ENCODE data around the gene SLC24A3. TPM values are rescaled to one million over a fixed set of nuclear protein-coding genes. Genes with fewer than 3 reads are reported as not detected.

SLC24A3 gene
- total RNA-seq, 2 experiments from 2014 or later: not detected

- peaks cover 4% of the 10 kb centered on the region for H3K27me3 Mint-ChIP-seq (ENCODE audit: low read depth)
- no peaks in the 10 kb centered on the region for H3K9me3 Mint-ChIP-seq
- CTCF ChIA-PET: no interaction called here
- no peaks in the 10 kb centered on the region for H3K36me3 Mint-ChIP-seq (ENCODE audit: low read depth)
- intact Hi-C loops (cut with micrococcal nuclease): no loop called here
- no peak overlapping the region for H3K27ac Mint-ChIP-seq
- H3K4me3 Mint-ChIP-seq: no peak overlapping the region
- DNase-seq: no peak
- no peaks in the 10 kb centered on the region for H3K4me1 Mint-ChIP-seq (ENCODE audit: low read depth)
Measured at GRCh38 chr20:19435821-19436220, 223.4 kb downstream of the SLC24A3 start.

DNA sequence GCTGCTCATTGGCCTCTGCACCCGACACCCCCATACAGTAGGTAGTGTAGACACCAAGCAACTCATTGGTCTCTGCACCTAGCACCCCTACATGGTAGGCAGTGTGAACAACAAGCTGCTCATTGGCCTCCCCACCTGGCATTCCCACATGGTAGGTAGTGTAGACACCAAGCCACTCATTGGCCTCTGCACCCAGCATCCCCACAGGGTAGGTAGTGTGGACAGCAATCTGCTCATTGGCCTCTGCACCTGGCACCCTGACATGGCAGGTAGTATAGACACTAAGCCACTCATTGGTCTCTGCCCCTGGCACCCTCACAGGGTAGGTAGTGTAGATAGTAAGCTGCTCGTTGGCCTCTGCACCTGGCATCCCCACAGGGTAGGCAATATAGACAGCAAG is 226.0 kb downstream of the SLC24A3 start:
- CTCF ChIA-PET: no interaction called here
- Mint-ChIP-seq H3K27ac (no peak overlapping the region), H3K27me3 (ENCODE audit: low read depth) (peaks cover 4% of the 10 kb centered on the region), H3K36me3 (ENCODE audit: low read depth) (no peaks in the 10 kb centered on the region), H3K4me3 (no peak overlapping the region), H3K9me3 (peaks cover 3% of the 10 kb centered on the region), H3K4me1 (ENCODE audit: low read depth) (no peaks in the 10 kb centered on the region)
- intact Hi-C loops (cut with micrococcal nuclease): no loop called here
- no peak for DNase-seq

DNA sequence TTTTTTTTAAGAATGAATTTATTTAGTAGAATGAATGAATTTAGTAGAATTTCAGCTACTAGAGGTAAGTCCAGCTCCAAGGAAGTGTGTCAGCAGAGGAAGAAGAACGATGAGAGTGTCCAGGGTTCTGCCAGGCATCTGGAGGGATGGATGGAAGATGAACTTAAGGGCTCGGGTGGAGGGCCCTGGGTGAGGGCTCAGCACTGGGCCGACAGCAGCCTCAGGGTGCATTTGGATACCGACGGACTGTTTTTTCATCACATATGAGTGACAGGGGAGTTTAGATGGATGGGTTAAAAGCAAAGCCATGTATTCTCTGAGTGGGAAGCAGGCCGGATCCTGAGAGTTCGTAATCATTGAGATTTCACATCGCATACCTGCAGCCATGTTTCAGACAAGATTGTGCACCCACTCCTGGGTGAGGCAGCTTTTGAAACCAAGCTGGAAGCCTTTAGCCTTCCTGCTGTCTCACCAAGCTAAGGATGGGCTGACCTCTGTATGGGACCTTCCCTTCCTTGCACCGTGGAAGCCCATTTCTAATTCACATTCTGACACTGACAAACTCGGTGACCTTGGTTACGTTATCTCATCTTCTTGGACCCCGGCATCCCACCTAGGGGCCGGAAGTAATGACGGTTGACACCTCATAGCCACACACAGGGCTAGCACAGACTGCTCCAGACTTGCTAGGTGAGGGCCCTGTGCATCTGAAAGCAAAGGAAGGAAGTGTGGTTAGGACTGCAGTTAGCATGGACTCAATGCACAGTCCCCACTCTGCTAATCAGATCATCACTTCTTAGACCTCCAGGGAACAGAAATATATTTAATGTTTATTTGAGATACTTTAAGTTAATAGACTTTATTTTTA is 228.5 kb downstream of the SLC24A3 start:
- intact Hi-C loops (cut with micrococcal nuclease): no loop called here
- DNase-seq: no peak

DNA sequence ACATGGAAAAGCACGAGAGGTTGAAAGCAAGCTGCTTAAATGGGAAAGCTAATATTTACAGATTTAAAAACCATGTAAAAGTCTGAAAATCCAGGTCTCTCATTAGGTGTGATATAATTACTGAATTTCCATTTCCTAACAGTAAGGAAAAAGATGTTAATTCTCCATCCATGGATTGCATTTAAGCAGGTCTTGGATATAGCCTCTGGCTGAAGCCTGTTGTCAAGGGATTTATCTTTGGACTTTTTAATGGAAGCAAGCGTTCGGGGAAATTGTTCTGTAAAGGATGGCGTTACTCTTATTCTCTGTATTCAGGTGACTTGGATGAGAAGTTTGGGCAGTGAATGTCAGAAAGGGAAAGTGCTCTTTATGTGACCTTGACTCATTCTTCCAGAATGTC is 233.8 kb downstream of the SLC24A3 start:
- H3K4me1 Mint-ChIP-seq (ENCODE audit: low read depth): no peaks in the 10 kb centered on the region
- H3K36me3 Mint-ChIP-seq (ENCODE audit: low read depth): peaks cover 1% of the 10 kb centered on the region
- H3K9me3 Mint-ChIP-seq: peaks cover 5% of the 10 kb centered on the region
- CTCF ChIA-PET: interaction anchor here (1.0 kb wide), 1 partner anchor 13 kb away, joined by 3 read pairs; no protein-coding TSS in a partner anchor
- DNase-seq: no peak
- no peak overlapping the region for H3K27ac Mint-ChIP-seq
- intact Hi-C loops (cut with micrococcal nuclease): no loop called here
- no peaks in the 10 kb centered on the region for H3K27me3 Mint-ChIP-seq (ENCODE audit: low read depth)
- no peak overlapping the region for H3K4me3 Mint-ChIP-seq

More for the DNA sequence above, 228.5 kb downstream of the SLC24A3 start:
- no peak overlapping the region for H3K4me3 Mint-ChIP-seq
- H3K36me3 Mint-ChIP-seq (ENCODE audit: low read depth): peaks cover 1% of the 10 kb centered on the region
- H3K27me3 Mint-ChIP-seq (ENCODE audit: low read depth): peaks cover 4% of the 10 kb centered on the region
- H3K9me3 Mint-ChIP-seq: peaks cover 5% of the 10 kb centered on the region
- H3K4me1 Mint-ChIP-seq (ENCODE audit: low read depth): no peaks in the 10 kb centered on the region
- no peak overlapping the region for H3K27ac Mint-ChIP-seq
- CTCF ChIA-PET: no interaction called here

DNA sequence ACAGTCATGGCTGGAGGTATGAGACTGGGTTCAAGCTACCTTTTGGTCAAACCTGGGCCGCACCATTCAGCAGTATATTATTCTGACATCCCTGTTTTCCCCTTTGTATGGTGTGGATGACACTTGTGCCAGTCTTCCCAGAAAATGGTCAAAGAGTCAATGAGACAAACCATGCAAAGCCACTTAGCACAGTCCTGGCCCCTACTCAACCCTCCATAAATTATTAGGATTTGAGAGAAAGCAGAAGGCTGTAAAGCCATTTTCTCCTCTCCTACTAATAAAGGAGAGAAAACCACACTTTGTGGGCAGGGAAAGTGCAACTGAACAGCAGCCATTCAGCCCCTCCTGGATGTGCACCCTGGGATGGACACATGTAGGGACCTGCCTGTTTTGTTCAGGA is 236.2 kb downstream of the SLC24A3 start:
- intact Hi-C loops (cut with micrococcal nuclease): no loop called here
- H3K27me3 Mint-ChIP-seq (ENCODE audit: low read depth): no peaks in the 10 kb centered on the region

GRCh38 chr20:19449051-19449450 is 236.6 kb downstream of the SLC24A3 start:
- intact Hi-C loops (cut with micrococcal nuclease): no loop called here
- CTCF ChIA-PET: no interaction called here
- Mint-ChIP-seq H3K4me1 (ENCODE audit: low read depth) (peaks cover 6% of the 10 kb centered on the region), H3K27me3 (ENCODE audit: low read depth) (no peaks in the 10 kb centered on the region), H3K27ac (no peak overlapping the region), H3K9me3 (no peaks in the 10 kb centered on the region), H3K4me3 (no peak overlapping the region), H3K36me3 (ENCODE audit: low read depth) (peaks cover 1% of the 10 kb centered on the region)
- no peak for DNase-seq

More for the DNA sequence above, 236.2 kb downstream of the SLC24A3 start:
- no peak overlapping the region for H3K27ac Mint-ChIP-seq
- no peak overlapping the region for H3K4me3 Mint-ChIP-seq
- CTCF ChIA-PET: no interaction called here
- H3K4me1 Mint-ChIP-seq (ENCODE audit: low read depth): peaks cover 6% of the 10 kb centered on the region
- H3K9me3 Mint-ChIP-seq: peaks cover 1% of the 10 kb centered on the region
- H3K36me3 Mint-ChIP-seq (ENCODE audit: low read depth): peaks cover 1% of the 10 kb centered on the region
- DNase-seq: no peak

DNA sequence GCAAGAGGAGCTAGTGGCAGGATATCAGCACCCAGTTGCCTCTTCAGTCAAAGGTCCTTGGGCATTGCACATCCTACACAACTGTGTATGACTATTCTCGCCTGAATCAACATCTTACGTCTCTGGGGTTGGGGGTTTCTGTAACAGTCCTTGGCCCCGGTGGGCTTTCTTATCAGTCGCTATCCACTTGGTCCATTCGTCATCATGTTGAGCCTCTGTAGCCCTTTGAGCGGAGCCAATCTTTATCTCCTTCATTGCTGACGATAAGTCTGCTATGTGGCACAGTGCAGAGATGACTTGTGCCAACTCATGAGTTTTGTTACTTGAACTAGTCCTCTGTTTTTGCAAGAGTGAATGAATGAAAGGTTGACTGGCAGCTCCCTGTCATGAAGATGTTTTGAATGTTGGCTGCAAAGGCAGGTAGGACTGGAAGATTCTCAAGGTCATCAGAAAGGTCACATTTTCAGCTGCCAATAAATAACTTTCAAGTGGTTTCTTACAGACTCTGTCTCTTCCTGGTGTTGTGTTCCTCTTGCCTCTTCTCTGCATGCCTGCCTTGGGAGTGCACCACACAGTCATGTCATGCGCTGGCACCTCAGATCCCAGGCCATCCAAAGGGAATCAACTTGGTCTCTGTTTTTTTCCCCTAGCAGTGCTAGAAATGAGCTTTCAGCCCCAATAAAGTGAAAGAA is 238.9 kb downstream of the SLC24A3 start:
- Mint-ChIP-seq H3K27me3 (ENCODE audit: low read depth) (no peaks in the 10 kb centered on the region), H3K9me3 (no peaks in the 10 kb centered on the region), H3K4me1 (ENCODE audit: low read depth) (peaks cover 6% of the 10 kb centered on the region), H3K4me3 (no peak overlapping the region), H3K36me3 (ENCODE audit: low read depth) (no peaks in the 10 kb centered on the region), H3K27ac (no peak overlapping the region)
- CTCF ChIA-PET: no interaction called here
- DNase-seq: no peak
- intact Hi-C loops (cut with micrococcal nuclease): no loop called here

GRCh38 chr20:19451923-19452295 is 239.5 kb downstream of the SLC24A3 start:
- Mint-ChIP-seq H3K4me1 (ENCODE audit: low read depth) (peaks cover 6% of the 10 kb centered on the region), H3K9me3 (no peaks in the 10 kb centered on the region), H3K27ac (no peak overlapping the region), H3K4me3 (no peak overlapping the region), H3K27me3 (ENCODE audit: low read depth) (no peaks in the 10 kb centered on the region), H3K36me3 (ENCODE audit: low read depth) (no peaks in the 10 kb centered on the region)
- CTCF ChIA-PET: no interaction called here
- intact Hi-C loops (cut with micrococcal nuclease): no loop called here
- no peak for DNase-seq

DNA sequence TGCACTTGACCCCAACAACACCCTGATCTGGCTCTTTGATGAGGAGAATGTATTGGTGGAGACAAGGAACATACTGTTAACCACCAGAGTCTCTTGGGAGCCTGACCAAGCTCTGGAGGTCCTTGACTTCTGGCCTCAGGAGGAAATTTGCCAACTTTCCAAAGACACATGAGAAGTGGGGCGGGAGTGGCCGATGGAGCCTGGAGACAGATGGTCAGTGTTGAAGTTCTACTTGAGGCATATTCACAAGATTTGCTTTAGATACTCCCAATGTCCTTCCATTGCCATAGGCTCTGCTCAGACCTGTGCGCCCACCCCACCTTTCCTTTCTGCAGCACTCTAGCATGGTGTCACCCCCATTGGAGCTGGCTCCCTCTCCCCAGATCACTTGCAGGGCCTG is 241.0 kb downstream of the SLC24A3 start:
- Mint-ChIP-seq H3K4me1 (ENCODE audit: low read depth) (peaks cover 6% of the 10 kb centered on the region), H3K9me3 (no peaks in the 10 kb centered on the region), H3K27ac (no peak overlapping the region), H3K27me3 (ENCODE audit: low read depth) (no peaks in the 10 kb centered on the region), H3K36me3 (ENCODE audit: low read depth) (no peaks in the 10 kb centered on the region), H3K4me3 (no peak overlapping the region)
- intact Hi-C loops (cut with micrococcal nuclease): no loop called here
- CTCF ChIA-PET: no interaction called here
- DNase-seq: no peak

GRCh38 chr20:19453862-19454261 is 241.4 kb downstream of the SLC24A3 start:
- Mint-ChIP-seq H3K36me3 (ENCODE audit: low read depth) (no peaks in the 10 kb centered on the region), H3K27ac (no peak overlapping the region)
- CTCF ChIA-PET: no interaction called here

DNA sequence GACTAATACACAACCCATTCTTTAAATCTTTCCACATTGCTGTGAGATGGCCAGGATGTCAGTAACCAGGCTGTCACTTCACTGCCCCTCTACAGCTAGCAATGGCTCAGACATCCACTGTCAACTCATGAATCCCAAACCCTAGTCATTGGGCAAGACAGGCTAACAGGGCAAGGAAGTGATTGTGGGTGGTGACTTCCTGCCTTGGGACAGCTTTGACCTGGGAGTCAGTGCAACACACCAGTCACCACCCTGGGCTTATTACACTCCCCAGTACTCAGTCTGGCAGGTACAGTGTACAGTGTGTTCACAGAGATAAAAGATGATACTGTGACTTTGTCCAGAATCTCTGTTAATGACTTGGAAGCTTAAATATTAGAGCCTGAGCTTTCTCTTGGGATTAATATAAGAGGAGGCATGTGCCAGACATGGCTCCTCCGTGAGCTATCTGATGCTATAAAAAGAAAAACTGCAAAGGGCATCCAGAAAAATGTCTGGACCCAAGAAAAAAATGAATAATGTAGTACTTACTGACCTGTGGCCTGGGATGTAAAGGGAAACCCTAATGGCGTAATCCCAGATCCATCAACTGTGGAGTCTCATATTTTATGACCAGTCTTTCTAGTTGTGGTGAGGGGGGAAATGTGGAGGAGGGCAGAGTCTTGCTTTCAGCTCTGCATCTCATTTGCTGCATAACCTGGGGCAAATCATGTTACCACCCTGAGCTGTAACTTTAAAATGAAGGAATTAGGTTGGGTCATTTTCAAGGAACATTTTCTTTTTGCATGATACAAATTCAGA is 244.4 kb downstream of the SLC24A3 start:
- no peak for DNase-seq
- no peaks in the 10 kb centered on the region for H3K27me3 Mint-ChIP-seq (ENCODE audit: low read depth)
- H3K27ac Mint-ChIP-seq: no peak overlapping the region
- no peak overlapping the region for H3K4me3 Mint-ChIP-seq
- intact Hi-C loops (cut with micrococcal nuclease): no loop called here
- H3K4me1 Mint-ChIP-seq (ENCODE audit: low read depth): peaks cover 3% of the 10 kb centered on the region
- no peaks in the 10 kb centered on the region for H3K9me3 Mint-ChIP-seq
- CTCF ChIA-PET: no interaction called here
- H3K36me3 Mint-ChIP-seq (ENCODE audit: low read depth): no peaks in the 10 kb centered on the region

More at GRCh38 chr20:19453862-19454261, 241.4 kb downstream of the SLC24A3 start:
- Mint-ChIP-seq H3K9me3 (no peaks in the 10 kb centered on the region), H3K4me1 (ENCODE audit: low read depth) (peaks cover 6% of the 10 kb centered on the region), H3K27me3 (ENCODE audit: low read depth) (no peaks in the 10 kb centered on the region), H3K4me3 (no peak overlapping the region)
- intact Hi-C loops (cut with micrococcal nuclease): no loop called here
- no peak for DNase-seq

DNA sequence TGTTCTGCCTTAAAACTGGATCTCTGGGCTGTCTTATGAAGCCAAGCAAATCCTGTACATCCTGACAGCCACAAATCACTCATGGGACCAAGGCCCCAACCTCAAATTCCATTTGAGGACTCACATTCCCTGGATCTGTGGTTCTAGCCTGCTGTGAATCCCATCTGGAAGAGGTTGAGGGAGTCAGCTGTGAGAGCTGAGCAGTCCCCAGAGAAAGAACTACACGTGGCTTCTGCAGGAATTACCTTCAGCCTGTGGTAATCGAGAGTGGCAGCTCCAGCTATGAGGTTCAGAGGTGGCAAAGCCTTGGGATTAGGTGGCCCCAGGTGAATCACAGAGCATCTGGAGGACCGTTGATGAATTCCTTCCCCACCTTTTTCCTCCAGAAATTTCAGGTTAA is 245.2 kb downstream of the SLC24A3 start:
- H3K36me3 Mint-ChIP-seq (ENCODE audit: low read depth): no peaks in the 10 kb centered on the region
- DNase-seq: no peak
- H3K9me3 Mint-ChIP-seq: no peaks in the 10 kb centered on the region
- intact Hi-C loops (cut with micrococcal nuclease): no loop called here
- no peaks in the 10 kb centered on the region for H3K4me1 Mint-ChIP-seq (ENCODE audit: low read depth)
- no peaks in the 10 kb centered on the region for H3K27me3 Mint-ChIP-seq (ENCODE audit: low read depth)
- no peak overlapping the region for H3K4me3 Mint-ChIP-seq
- CTCF ChIA-PET: interaction anchor here (0.5 kb wide), 1 partner anchor 119 kb away, joined by 3 read pairs; no protein-coding TSS in a partner anchor
- no peak overlapping the region for H3K27ac Mint-ChIP-seq

Measured in activated naive CD4-positive, alpha-beta T cell treated with anti-CD3 and anti-CD28 coated beads for 36 hours (primary cell).